ENCODE data around the gene GNB1. TPM values are rescaled to one million over a fixed set of nuclear protein-coding genes. Genes with fewer than 3 reads are reported as not detected.
"Not testable (repeated sequence)": the region's sequence is repeated elsewhere in the genome, so short reads cannot be mapped to it uniquely, and the experiment has no call there.

The GNB1 gene
- total and polyA plus RNA-seq, 2 donors (not counting 1 experiment from before 2014, with no cell fraction given), result 91.3 to 485 TPM

- Histone ChIP-seq H4K20me1 (ENCODE audit: control insufficient read depth, extremely low read depth, insufficient read depth, low read length) (no peaks in the 10 kb centered on the region), H2AFZ (ENCODE audit: low read length) (no peak overlapping the region), H3K9me3 (ENCODE audit: control insufficient read depth, insufficient read depth, low read depth, low read length) (no peaks in the 10 kb centered on the region), H3K27me3 (ENCODE audit: control insufficient read depth, insufficient read depth, low read length) (no peaks in the 10 kb centered on the region), H3K79me2 (ENCODE audit: control insufficient read depth, insufficient read depth, low read length) (no peaks in the 10 kb centered on the region), H3K36me3 (ENCODE audit: control insufficient read depth, insufficient read depth, low read length) (no peaks in the 10 kb centered on the region), H3K4me2 (ENCODE audit: extremely low read depth, insufficient read depth, low read length) (no peak overlapping the region), H3K4me1 (ENCODE audit: control insufficient read depth, extremely low read depth, insufficient read depth, low read length) (no peaks in the 10 kb centered on the region), H3K9ac (ENCODE audit: insufficient read depth, low read length) (no peak overlapping the region), H3K27ac (ENCODE audit: insufficient read depth, low read length) (no peak overlapping the region), H3K4me3 (replicated peaks in 1 of 4; ENCODE audit: control extremely low read depth in 1 of 4, insufficient read depth in 1 of 4, low read depth in 3 of 4, low read length in 4 of 4) (no peak overlapping the region)
- TF ChIP-seq CTCF (conservative IDR thresholded peaks at IDR 0.05 in 1 of 2, IDR thresholded peaks at IDR 0.05 in 1 of 2; ENCODE audit: low read depth in 1 of 2, low read length in 2 of 2), result no peak
- no peak for TF ChIP-seq EZH2 (IDR thresholded peaks at IDR 0.05; ENCODE audit: low read length, missing control alignments)
- DNase-seq (ENCODE audit: low read depth in 2 of 2), result no peak
Observed at GRCh38 chr1:1937061-1937460, 46.2 kb upstream of the GNB1 start.

- H3K36me3 ChIP-seq (ENCODE audit: control insufficient read depth, insufficient read depth, low read length); H3K9me3 ChIP-seq (ENCODE audit: control insufficient read depth, insufficient read depth, low read depth, low read length); H3K4me3 ChIP-seq (replicated peaks in 1 of 4; ENCODE audit: control extremely low read depth in 1 of 4, insufficient read depth in 1 of 4, low read depth in 3 of 4, low read length in 4 of 4); H4K20me1 ChIP-seq (ENCODE audit: control insufficient read depth, extremely low read depth, insufficient read depth, low read length); H3K9ac ChIP-seq (ENCODE audit: insufficient read depth, low read length); H3K27ac ChIP-seq (ENCODE audit: insufficient read depth, low read length); H2AFZ ChIP-seq (ENCODE audit: low read length); H3K79me2 ChIP-seq (ENCODE audit: control insufficient read depth, insufficient read depth, low read length); H3K4me1 ChIP-seq (ENCODE audit: control insufficient read depth, extremely low read depth, insufficient read depth, low read length); H3K27me3 ChIP-seq (ENCODE audit: control insufficient read depth, insufficient read depth, low read length); DNase-seq (ENCODE audit: low read depth in 2 of 2); H3K4me2 ChIP-seq (ENCODE audit: extremely low read depth, insufficient read depth, low read length): not testable (repeated sequence)
Observed at GRCh38 chr1:1934848-1935247, 44.0 kb upstream of the GNB1 start.

- no peak overlapping the region for H3K9ac ChIP-seq (ENCODE audit: insufficient read depth, low read length)
- H3K27me3 ChIP-seq (ENCODE audit: control insufficient read depth, insufficient read depth, low read length), result no peaks in the 10 kb centered on the region
- H3K4me2 ChIP-seq (ENCODE audit: extremely low read depth, insufficient read depth, low read length), result no peak overlapping the region
- no peak overlapping the region for H3K27ac ChIP-seq (ENCODE audit: insufficient read depth, low read length)
- no peak overlapping the region for H2AFZ ChIP-seq (ENCODE audit: low read length)
- TF ChIP-seq CTCF (conservative IDR thresholded peaks at IDR 0.05 in 1 of 2, IDR thresholded peaks at IDR 0.05 in 1 of 2; ENCODE audit: low read depth in 1 of 2, low read length in 2 of 2), result no peak
- TF ChIP-seq EZH2 (IDR thresholded peaks at IDR 0.05; ENCODE audit: low read length, missing control alignments), result no peak
- no peaks in the 10 kb centered on the region for H3K36me3 ChIP-seq (ENCODE audit: control insufficient read depth, insufficient read depth, low read length)
- no peaks in the 10 kb centered on the region for H3K79me2 ChIP-seq (ENCODE audit: control insufficient read depth, insufficient read depth, low read length)
- no peak for DNase-seq (ENCODE audit: low read depth in 2 of 2)
- no peaks in the 10 kb centered on the region for H3K4me1 ChIP-seq (ENCODE audit: control insufficient read depth, extremely low read depth, insufficient read depth, low read length)
- H3K9me3 ChIP-seq (ENCODE audit: control insufficient read depth, insufficient read depth, low read depth, low read length), result no peaks in the 10 kb centered on the region
- no peak overlapping the region for H3K4me3 ChIP-seq (replicated peaks in 1 of 4; ENCODE audit: control extremely low read depth in 1 of 4, insufficient read depth in 1 of 4, low read depth in 3 of 4, low read length in 4 of 4)
- H4K20me1 ChIP-seq (ENCODE audit: control insufficient read depth, extremely low read depth, insufficient read depth, low read length), result no peaks in the 10 kb centered on the region
Observed at GRCh38 chr1:1929639-1930545, 39.0 kb upstream of the GNB1 start.
